HG03575 (cell line): Measurements from ENCODE around the gene NKX3-2.

Experiments
- ATAC-seq: cut with Tn5 transposase; IDR thresholded peaks from one replicate; pipeline ENCODE4 v1.9.1; 2021; ENCODE audit not compliant: unreplicated experiment, insufficient number of reproducible peaks, low FRiP score; ENCODE audit errors: extremely low read depth

NKX3-2 gene

DNA sequence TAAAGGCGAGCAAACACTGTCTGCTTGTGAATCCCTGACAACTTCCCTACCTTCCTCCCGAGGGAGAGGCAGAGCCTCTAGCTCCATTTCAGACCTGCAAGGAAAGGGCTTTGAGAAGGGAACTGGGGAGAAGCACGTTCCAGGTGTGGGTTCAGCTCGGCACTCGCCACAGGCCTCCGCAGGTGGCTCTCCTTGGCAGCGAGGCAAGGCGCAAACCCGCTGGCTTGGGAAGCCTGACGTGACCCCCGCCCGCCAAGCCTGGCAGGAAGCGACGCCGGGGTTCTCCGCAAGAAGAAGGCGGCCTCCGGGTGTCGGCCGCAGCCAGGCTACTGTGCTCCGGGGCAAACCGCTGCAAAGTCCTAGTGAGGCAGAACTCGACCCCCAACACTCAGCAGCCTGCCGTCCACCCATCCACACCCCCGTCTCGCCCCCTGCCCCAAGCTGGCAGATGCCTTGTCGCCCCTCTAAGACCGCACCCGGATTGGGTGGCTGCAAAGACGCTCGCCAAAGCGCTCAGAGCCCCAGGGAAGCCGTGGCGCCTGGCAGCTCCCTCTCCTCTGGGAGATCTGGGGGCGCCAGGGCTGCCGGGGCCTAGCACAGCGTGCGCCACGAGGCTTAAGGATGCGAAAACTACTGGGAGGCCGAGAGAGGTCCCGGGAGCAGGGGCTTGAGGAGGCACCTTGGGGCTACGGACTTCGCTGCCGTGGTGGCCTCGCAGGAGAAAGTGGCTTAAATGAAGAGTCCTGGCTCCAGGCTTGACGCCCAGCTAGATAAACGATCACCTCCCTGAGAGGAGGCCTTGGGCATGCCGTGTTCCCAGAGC is 21.8 kb downstream of the NKX3-2 start:
- ATAC-seq, result no peak

DNA sequence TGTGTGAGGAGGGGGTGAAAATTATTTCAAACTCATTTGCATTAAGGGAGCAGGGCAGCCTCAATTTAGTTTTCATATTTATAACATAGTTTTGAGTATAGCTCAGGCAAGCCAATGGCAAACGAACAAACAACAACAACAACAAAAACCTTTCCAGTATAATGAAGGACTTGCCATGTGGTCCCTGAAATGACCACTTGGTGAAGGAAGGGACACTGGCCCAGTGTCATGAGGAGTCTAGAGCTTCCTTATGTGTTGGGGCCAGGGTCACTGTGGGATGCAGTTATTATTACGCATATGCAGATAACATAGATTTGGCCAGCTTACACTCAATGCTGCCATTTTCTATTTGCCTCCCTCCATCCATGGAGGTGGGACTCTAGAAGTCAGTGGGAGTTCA is 23.3 kb downstream of the NKX3-2 start:
- no peak for ATAC-seq

- ATAC-seq, result no peak
Observed at GRCh38 chr4:13516315-13516860, 27.9 kb downstream of the NKX3-2 start.

GRCh38 chr4:13515268-13515667 is 29.0 kb downstream of the NKX3-2 start:
- ATAC-seq, result no peak

- no peak for ATAC-seq
Observed at GRCh38 chr4:13514722-13515121, 29.6 kb downstream of the NKX3-2 start.

- no peak for ATAC-seq
Observed at GRCh38 chr4:13511101-13511500, 33.2 kb downstream of the NKX3-2 start.

DNA sequence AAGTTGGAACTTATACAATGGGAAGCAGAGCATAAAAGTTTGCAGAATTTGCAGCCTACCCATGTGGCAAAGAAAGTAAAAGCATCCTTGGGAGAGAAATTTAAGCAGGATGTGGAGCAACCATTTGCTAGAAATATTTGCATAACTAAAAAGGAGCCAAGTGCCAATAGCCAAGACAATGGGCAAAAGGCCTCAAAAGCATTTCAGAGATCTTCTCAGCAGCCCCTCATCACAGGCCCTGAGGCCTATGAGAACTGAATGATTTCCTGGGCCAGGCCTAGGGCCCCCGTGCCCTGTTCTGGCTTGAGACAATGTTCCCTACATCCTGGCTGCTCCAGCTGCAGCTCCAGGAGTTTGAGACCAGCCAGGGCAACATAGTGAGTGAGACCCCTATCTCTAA is 34.9 kb downstream of the NKX3-2 start:
- ATAC-seq, result no peak

GRCh38 chr4:13504374-13504773 is 39.9 kb downstream of the NKX3-2 start:
- no peak for ATAC-seq

DNA sequence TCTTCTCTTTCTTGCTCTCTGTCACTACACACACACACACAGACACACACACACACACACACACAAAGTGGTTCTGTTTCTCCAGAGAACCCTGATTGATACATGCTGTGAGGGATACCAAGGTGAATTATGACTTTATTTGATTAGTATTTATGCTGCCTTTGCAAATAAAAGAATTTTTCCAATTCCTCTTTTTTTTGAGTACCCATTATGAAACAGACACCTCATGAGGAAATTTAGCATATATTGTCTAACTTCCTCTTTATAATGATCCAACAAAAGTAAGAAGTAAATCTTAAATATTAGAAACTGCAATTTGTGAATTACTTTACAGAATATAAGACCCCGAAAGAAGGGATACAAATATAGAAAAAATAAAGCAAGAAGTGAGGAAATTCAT is 45.8 kb downstream of the NKX3-2 start:
- no peak for ATAC-seq

DNA sequence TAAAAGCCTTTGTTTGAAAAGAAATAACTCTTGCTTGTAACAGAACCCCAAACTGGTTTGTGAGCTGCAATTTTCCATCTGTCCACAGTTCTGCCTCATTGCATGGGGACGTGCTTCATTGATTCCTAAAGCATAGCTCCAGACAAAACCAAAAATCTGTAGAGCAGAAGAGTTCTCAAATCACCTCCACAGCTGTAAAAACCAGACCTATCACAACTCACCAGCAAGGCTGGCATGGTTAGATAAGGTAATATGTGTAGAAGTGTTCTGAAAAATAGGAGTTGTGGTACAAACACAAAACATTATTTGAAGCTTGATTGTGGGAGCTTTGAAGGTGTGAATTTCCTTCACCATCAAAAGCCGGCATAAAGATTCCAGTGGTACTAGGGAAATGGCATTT is 47.7 kb downstream of the NKX3-2 start:
- ATAC-seq, result no peak

DNA sequence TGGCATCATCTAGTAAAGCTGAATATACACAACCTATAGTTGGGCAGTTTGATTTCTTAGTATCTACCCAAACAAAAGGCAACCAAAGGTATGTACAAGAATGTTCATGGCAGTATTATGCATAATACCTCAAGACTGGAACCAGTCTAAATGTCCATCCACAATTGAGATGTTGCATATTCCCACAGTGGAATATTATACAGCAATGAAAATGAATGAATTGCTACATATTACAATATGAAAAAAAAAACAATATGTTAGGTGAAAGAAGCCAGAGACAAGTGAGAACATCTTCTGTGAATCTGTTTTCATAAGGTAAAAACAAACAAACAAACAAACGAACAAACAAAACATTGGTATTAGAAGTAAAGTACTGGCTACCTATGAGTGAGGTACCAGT is 48.6 kb downstream of the NKX3-2 start:
- no peak for ATAC-seq

DNA sequence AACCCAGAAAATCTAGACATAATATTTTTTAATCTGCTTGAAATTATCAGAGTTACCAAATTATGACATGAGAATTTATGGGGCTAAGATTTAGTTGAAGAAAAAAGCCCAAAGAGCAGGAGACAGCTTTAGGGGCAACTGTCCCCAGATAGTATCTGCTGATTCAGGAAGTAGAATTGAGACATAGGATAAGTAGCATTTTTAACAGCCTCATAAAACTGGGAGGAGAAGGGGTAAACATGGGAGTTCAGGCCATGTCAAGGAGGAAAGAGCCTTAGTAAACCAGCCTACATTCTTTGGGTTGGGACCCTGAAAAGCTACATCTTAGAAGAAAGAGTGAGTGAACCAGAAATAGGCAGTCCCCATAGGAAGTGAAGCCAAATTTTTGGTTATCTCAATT is 50.5 kb downstream of the NKX3-2 start:
- no peak for ATAC-seq

DNA sequence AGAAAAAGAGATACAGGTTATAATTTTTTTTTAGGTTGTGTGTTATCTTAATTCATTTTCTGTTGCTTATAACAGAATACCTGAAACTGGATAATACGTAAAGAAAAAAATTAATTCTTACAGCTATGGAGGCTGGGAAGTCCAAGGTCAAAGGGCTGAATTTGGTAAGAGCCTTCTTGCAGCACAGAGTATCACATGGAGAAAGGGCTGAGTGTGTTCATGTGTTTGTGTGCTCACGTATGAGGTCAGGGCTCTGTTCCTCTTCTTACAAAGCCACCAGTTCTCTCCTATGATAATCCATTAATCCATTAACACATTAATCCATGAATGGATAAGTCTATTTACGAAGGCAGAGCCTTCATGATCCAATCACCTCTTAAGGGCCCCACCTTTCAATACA is 51.6 kb downstream of the NKX3-2 start:
- ATAC-seq, result no peak
